Smooth muscle cell (in vitro differentiated cells): ENCODE data around the gene SCFD2. TPM values are rescaled to one million over a fixed set of nuclear protein-coding genes. Genes with fewer than 3 reads are reported as not detected.
"Not testable (repeated sequence)": the region's sequence is repeated elsewhere in the genome, so short reads cannot be mapped to it uniquely, and the experiment has no call there.

Experiments
- DNase-seq: peaks from one replicate; lab custom pipeline; 2025; ENCODE audit not compliant: unreplicated experiment; lab: John Stamatoyannopoulos, UW
- H2AFZ ChIP-seq: fragments of 200-600 bp; sonication (generic); 2 replicates; pipeline ENCODE4 v1.6.0; 2016; ENCODE audit warnings: antibody characterized with exemption, low read depth, mild to moderate bottlenecking
- H3F3A ChIP-seq: fragments of 200-600 bp; sonication (generic); 2 replicates; pipeline ENCODE4 v1.6.0; 2017; ENCODE audit warnings: antibody characterized with exemption, low read depth
- H3K27ac ChIP-seq: fragments of 200-600 bp; sonication (generic); 2 replicates; pipeline ENCODE4 v1.5.1; 2016; ENCODE audit warnings: low read depth, mild to moderate bottlenecking
- H3K27me3 ChIP-seq: fragments of 200-600 bp; sonication (generic); 2 replicates; pipeline ENCODE4 v1.6.1; 2016; ENCODE audit warnings: low read depth, mild to moderate bottlenecking
- H3K36me3 ChIP-seq: fragments of 200-600 bp; sonication (generic); 2 replicates; pipeline ENCODE4 v1.5.1; 2016; ENCODE audit warnings: low read depth
- H3K4me1 ChIP-seq: fragments of 200-600 bp; sonication (generic); 2 replicates; pipeline ENCODE4 v1.5.1; 2016; ENCODE audit warnings: low read depth
- H3K4me2 ChIP-seq: fragments of 200-600 bp; sonication (generic); 2 replicates; pipeline ENCODE4 v1.6.0; 2016; ENCODE audit warnings: mild to moderate bottlenecking
- H3K4me3 ChIP-seq: fragments of 200-600 bp; sonication (generic); 2 replicates; pipeline ENCODE4 v1.5.1; 2016; ENCODE audit warnings: mild to moderate bottlenecking
- H3K79me2 ChIP-seq: fragments of 200-600 bp; sonication (generic); 2 replicates; pipeline ENCODE4 v1.6.0; 2016; ENCODE audit warnings: low read depth, mild to moderate bottlenecking
- H3K9ac ChIP-seq: fragments of 200-600 bp; sonication (generic); 2 replicates; pipeline ENCODE4 v1.6.0; 2016; ENCODE audit warnings: low read depth
- H3K9me3 ChIP-seq: fragments of 200-600 bp; sonication (generic); replicated peaks from 2 replicates; pipeline ENCODE4 v1.5.1; 2016; ENCODE audit warnings: low read depth
- H4K20me1 ChIP-seq: fragments of 200-600 bp; sonication (generic); 2 replicates; pipeline ENCODE4 v1.6.0; 2016; ENCODE audit warnings: low read depth
- CTCF ChIP-seq: fragments of 200-600 bp; sonication (generic); IDR thresholded peaks from 2 replicates; pipeline ENCODE4 v1.5.1; 2017; ENCODE audit warnings: borderline replicate concordance, mild to moderate bottlenecking, antibody characterized with exemption; ENCODE audit not compliant: insufficient read depth, poor library complexity, severe bottlenecking
- whole genome bisulfite sequencing: methylation state at CpG from one replicate; pipeline ENCODE4 v1.1.7; 2016; ENCODE audit warnings: low lambda C conversion rate; 5-methylcytosine and 5-hydroxymethylcytosine counted together
- polyA plus RNA-seq: library from polyadenylated mRNA; unstranded; fragments of >200 nt; fragmentation: Nextera tagmentation; extraction: Ambion mirVana; gene quantifications from 2 replicates; pipeline ENCODE4 v1.2.1, GENCODE V29; 2016
- total RNA-seq: library from RNA; depleted of rRNA; stranded (reverse); fragments of >200 nt; gene quantifications from 2 replicates; pipeline ENCODE4 v1.2.3, GENCODE V29; 2014

The SCFD2 gene
- total and polyA plus RNA-seq, 2 experiments from 2014 or later: 7.8 to 11.4 TPM

- no peak overlapping the region for H3K9ac ChIP-seq
- H3K4me1 ChIP-seq: no peaks in the 10 kb centered on the region
- no peaks in the 10 kb centered on the region for H3F3A ChIP-seq
- no peak overlapping the region for H2AFZ ChIP-seq
- H3K4me2 ChIP-seq: no peak overlapping the region
- no peaks in the 10 kb centered on the region for H3K9me3 ChIP-seq
- WGBS: 96% methylated on average over 2 of the region's 2 CpGs
- no peak overlapping the region for H3K27ac ChIP-seq
- H3K4me3 ChIP-seq: no peak overlapping the region
- DNase-seq: no peak
- H3K79me2 ChIP-seq: no peaks in the 10 kb centered on the region
- H3K27me3 ChIP-seq: no peaks in the 10 kb centered on the region
- TF ChIP-seq CTCF: no peak
- H3K36me3 ChIP-seq: no peaks in the 10 kb centered on the region
- no peaks in the 10 kb centered on the region for H4K20me1 ChIP-seq
These were observed 224.6 kb downstream of the SCFD2 start for GRCh38 chr4:53141308-53141707.

DNA sequence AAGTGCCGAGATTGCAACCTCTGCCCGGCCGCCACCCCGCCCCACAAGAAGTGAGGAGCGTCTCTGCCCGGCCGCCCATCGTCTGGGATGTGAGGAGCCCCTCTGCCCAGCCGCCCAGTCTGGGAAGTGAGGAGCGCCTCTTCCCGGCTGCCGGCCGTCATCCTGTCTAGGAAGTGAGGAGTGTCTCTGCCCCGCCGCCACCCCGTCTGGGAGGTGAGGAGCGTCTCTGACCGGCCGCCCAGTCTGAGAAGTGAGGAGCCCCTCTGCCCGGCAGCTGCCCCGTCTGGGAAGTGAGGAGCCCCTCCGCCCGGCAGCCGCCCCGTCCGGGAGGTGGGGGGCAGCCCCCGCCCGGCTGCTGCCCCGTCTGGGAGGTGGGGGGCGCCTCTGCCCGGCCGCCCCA lies 226.6 kb downstream of the SCFD2 start:
- not testable (repeated sequence) for H3K36me3 ChIP-seq, H4K20me1 ChIP-seq, H3K4me1 ChIP-seq, H3K79me2 ChIP-seq, H3K27me3 ChIP-seq, H3K4me2 ChIP-seq, H3F3A ChIP-seq, H2AFZ ChIP-seq, H3K4me3 ChIP-seq, H3K9ac ChIP-seq, H3K9me3 ChIP-seq, DNase-seq, H3K27ac ChIP-seq
- 97% methylated on average over 28 of the region's 32 CpGs for WGBS

GRCh38 chr4:53137468-53137867 lies 228.4 kb downstream of the SCFD2 start:
- DNase-seq: no peak

GRCh38 chr4:53136954-53137353 lies 228.9 kb downstream of the SCFD2 start:
- TF ChIP-seq CTCF: no peak
- Histone ChIP-seq H3K27ac (no peak overlapping the region), H3K9me3 (no peaks in the 10 kb centered on the region), H3K4me2 (no peak overlapping the region), H3K27me3 (no peaks in the 10 kb centered on the region), H3K36me3 (no peaks in the 10 kb centered on the region), H3F3A (no peaks in the 10 kb centered on the region), H3K4me1 (no peaks in the 10 kb centered on the region), H3K4me3 (no peak overlapping the region), H3K9ac (no peak overlapping the region), H2AFZ (no peak overlapping the region), H3K79me2 (no peaks in the 10 kb centered on the region), H4K20me1 (no peaks in the 10 kb centered on the region)
- no peak for DNase-seq
- WGBS: 100% methylated on average over 2 of the region's 2 CpGs

More at GRCh38 chr4:53137468-53137867, 228.4 kb downstream of the SCFD2 start:
- Histone ChIP-seq H3K27me3 (no peaks in the 10 kb centered on the region), H3K4me3 (no peak overlapping the region), H3F3A (no peaks in the 10 kb centered on the region), H3K9ac (no peak overlapping the region), H3K4me2 (no peak overlapping the region), H3K27ac (no peak overlapping the region), H3K36me3 (no peaks in the 10 kb centered on the region), H3K9me3 (no peaks in the 10 kb centered on the region), H4K20me1 (no peaks in the 10 kb centered on the region), H2AFZ (no peak overlapping the region), H3K79me2 (no peaks in the 10 kb centered on the region), H3K4me1 (no peaks in the 10 kb centered on the region)
- TF ChIP-seq CTCF: no peak
